Hepatocyte (in vitro differentiated cells): ENCODE data around the gene MACC1.

Source experiments
- EZH2 ChIP-seq: fragments of 200-600 bp; sonication (generic); IDR thresholded peaks from 2 replicates; pipeline ENCODE4 v1.6.1; 2016; ENCODE audit warnings: antibody characterized with exemption, mild to moderate bottlenecking, borderline replicate concordance
- TF ChIP-seq, protein P1 (sequence below): fragments of 200-600 bp; sonication (generic); IDR thresholded peaks from 2 replicates; pipeline ENCODE4 v1.5.1; 2016; ENCODE audit warnings: antibody characterized with exemption, mild to moderate bottlenecking; ENCODE audit not compliant: poor library complexity

DNA sequence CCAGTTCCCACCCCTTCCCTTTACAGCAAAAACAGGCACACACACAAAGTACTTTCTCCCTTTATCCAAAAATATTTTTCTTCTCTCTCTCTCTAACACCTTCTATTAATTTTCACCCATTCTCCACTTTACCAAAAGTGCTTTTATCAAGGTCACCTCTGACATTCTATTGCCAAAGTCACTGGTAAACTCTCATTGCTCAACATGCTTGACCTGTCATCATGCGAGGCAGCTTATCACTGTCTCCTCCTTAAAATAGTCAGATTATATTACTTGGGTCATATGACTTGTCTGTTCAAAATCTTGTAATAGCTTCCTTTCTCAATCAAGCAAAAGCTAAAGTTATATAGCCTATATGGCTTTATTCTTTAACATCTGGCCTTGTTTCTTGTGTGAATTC, 28.6 kb downstream of the MACC1 start:
- TF ChIP-seq, protein P1, sequence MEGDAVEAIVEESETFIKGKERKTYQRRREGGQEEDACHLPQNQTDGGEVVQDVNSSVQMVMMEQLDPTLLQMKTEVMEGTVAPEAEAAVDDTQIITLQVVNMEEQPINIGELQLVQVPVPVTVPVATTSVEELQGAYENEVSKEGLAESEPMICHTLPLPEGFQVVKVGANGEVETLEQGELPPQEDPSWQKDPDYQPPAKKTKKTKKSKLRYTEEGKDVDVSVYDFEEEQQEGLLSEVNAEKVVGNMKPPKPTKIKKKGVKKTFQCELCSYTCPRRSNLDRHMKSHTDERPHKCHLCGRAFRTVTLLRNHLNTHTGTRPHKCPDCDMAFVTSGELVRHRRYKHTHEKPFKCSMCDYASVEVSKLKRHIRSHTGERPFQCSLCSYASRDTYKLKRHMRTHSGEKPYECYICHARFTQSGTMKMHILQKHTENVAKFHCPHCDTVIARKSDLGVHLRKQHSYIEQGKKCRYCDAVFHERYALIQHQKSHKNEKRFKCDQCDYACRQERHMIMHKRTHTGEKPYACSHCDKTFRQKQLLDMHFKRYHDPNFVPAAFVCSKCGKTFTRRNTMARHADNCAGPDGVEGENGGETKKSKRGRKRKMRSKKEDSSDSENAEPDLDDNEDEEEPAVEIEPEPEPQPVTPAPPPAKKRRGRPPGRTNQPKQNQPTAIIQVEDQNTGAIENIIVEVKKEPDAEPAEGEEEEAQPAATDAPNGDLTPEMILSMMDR: no peak
- TF ChIP-seq EZH2: no peak
